ENCODE results near the gene GPR152. TPM values are rescaled to one million over a fixed set of nuclear protein-coding genes. Genes with fewer than 3 reads are reported as not detected.

The GPR152 gene
- total RNA-seq, 2 experiments from 2014 or later: not detected

DNA sequence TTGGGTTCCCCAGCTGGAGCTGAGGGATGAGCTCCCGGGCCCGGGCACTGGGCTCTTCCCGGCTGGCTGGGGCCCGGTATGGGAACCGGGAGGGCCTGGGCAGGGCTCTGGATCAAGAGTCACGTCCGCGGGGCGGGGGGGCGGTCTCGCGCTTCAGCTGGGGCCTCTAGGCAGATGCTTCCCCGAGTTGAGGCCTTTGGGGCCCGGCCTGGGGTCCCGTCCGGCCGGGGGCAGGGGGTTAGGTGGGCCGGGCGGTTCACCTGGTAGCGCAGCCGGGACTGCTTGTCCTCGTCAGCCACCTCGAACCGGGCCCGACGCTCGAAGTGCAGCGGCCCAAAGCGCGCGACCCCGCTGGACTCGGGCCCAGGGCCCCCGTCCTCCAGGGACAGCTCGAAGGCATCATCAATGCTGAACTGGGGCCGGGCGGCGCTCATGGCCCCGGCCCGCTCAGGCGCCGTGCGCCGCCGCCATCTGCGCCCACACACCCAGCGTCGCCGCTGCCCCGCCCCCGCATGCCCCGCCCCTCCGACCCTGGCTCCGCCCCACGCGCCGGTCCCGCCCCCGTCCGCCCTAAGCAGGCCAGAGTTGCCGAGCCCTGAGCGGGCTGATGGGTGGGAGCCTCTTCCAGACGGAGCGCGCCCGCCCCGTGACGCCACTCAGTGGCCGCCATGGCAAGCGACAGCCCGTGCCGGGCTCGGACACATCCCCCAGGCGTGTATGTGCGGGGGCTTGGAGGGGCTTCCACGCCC is 16.4 kb upstream of the GPR152 start, which contains the start of gene TMEM134:
Gene TMEM134 (minus strand): TSS at position 493 of the 749 bp plus-strand sequence. CDS start 59 bp downstream, at position 434.
- no peaks in the 10 kb centered on the region for H3K9me3 ChIP-seq (ENCODE audit: low read length)
- no peaks in the 10 kb centered on the region for H3K36me3 ChIP-seq (ENCODE audit: insufficient read depth, low read length)
- H3K27ac ChIP-seq (ENCODE audit: low read depth, low read length, poor library complexity, severe bottlenecking): peak within 1 kb of the TSS; percentile 76
- BruUV-seq (replicated peaks): no TSS peak
- H3K9me2 ChIP-seq (ENCODE audit: insufficient read depth, low read length): no peaks in the 10 kb centered on the region
- intact Hi-C loops (cut with micrococcal nuclease; ENCODE audit: unreplicated experiment): loop anchor here (1.0 to 5.0 kb wide), 5 partner anchors 26 to 117 kb away; partner anchors contain the start of genes CORO1B, POLD4 and PTPRCAP
- peak within 1 kb of the TSS; percentile 87 for H3K4me3 ChIP-seq (ENCODE audit: low read depth, low read length, poor library complexity, severe bottlenecking)
- DNase-seq (ENCODE audit: low spot score): peak; percentile 96
- peak within 1 kb of the TSS; percentile 61; the same call in 1 of the 2 replicates for H2AFZ ChIP-seq (ENCODE audit: low read length)
- POLR2A ChIA-PET: interaction anchor here (1.0 to 4.2 kb wide), 11 partner anchors 9 to 993 kb away, joined by 3 to 20 read pairs (median 5); partner anchors contain the start of genes AIP, CORO1B, PPP1CA and PTPRCAP
- H3K4me1 ChIP-seq (ENCODE audit: insufficient read depth, low read length, poor library complexity, severe bottlenecking): peaks cover 54% of the 10 kb centered on the region
- no peaks in the 10 kb centered on the region for H4K20me1 ChIP-seq (ENCODE audit: insufficient read depth, low read length)
- TF ChIP-seq, protein P1, sequence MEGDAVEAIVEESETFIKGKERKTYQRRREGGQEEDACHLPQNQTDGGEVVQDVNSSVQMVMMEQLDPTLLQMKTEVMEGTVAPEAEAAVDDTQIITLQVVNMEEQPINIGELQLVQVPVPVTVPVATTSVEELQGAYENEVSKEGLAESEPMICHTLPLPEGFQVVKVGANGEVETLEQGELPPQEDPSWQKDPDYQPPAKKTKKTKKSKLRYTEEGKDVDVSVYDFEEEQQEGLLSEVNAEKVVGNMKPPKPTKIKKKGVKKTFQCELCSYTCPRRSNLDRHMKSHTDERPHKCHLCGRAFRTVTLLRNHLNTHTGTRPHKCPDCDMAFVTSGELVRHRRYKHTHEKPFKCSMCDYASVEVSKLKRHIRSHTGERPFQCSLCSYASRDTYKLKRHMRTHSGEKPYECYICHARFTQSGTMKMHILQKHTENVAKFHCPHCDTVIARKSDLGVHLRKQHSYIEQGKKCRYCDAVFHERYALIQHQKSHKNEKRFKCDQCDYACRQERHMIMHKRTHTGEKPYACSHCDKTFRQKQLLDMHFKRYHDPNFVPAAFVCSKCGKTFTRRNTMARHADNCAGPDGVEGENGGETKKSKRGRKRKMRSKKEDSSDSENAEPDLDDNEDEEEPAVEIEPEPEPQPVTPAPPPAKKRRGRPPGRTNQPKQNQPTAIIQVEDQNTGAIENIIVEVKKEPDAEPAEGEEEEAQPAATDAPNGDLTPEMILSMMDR (conservative IDR thresholded peaks at IDR 0.05; ENCODE audit: low read length): peak; percentile 71
- TF ChIP-seq EZH2phosphoT487 (IDR thresholded peaks at IDR 0.05; ENCODE audit: borderline replicate concordance, low read depth, low read length): no peak
- CTCF ChIA-PET (ENCODE audit: unreplicated experiment): interaction anchor here (1.2 to 1.3 kb wide), 2 partner anchors 30 to 62 kb away, joined by 3 read pairs; no protein-coding TSS in a partner anchor
- peak within 1 kb of the TSS; percentile 100 for H3K4me2 ChIP-seq (ENCODE audit: low read length)
- peaks cover 23% of the 10 kb centered on the region; the same call in 1 of the 2 replicates for H3K79me2 ChIP-seq (ENCODE audit: insufficient read depth, low read depth, low read length)

GRCh38 chr11:67468456-67468758 is 15.9 kb upstream of the GPR152 start:
- Histone ChIP-seq H3K4me2 (ENCODE audit: low read length) (peak overlapping the region; percentile 100), H3K36me3 (ENCODE audit: insufficient read depth, low read length) (no peaks in the 10 kb centered on the region; the same call in 1 of the 2 replicates), H3K9me2 (ENCODE audit: insufficient read depth, low read length) (no peaks in the 10 kb centered on the region), H4K20me1 (ENCODE audit: insufficient read depth, low read length) (no peaks in the 10 kb centered on the region), H3K4me1 (ENCODE audit: insufficient read depth, low read length, poor library complexity, severe bottlenecking) (peaks cover 59% of the 10 kb centered on the region), H3K9me3 (ENCODE audit: low read length) (no peaks in the 10 kb centered on the region), H2AFZ (ENCODE audit: low read length) (no peak overlapping the region), H3K4me3 (ENCODE audit: low read depth, low read length, poor library complexity, severe bottlenecking) (peak overlapping the region; percentile 87), H3K79me2 (ENCODE audit: insufficient read depth, low read depth, low read length) (peaks cover 23% of the 10 kb centered on the region; the same call in 1 of the 2 replicates), H3K27ac (ENCODE audit: low read depth, low read length, poor library complexity, severe bottlenecking) (peak overlapping the region; percentile 76)
- intact Hi-C loops (cut with micrococcal nuclease; ENCODE audit: unreplicated experiment): loop anchor here (1.0 to 5.0 kb wide), 3 partner anchors 25 to 116 kb away; partner anchors contain the start of genes CORO1B and POLD4
- no peak for TF ChIP-seq EZH2phosphoT487 (IDR thresholded peaks at IDR 0.05; ENCODE audit: borderline replicate concordance, low read depth, low read length)
- TF ChIP-seq, protein P1 (conservative IDR thresholded peaks at IDR 0.05; ENCODE audit: low read length): no peak
- ChIA-PET POLR2A (interaction anchor here (0.7 to 4.2 kb wide), 12 partner anchors 8 to 994 kb away, joined by 3 to 20 read pairs (median 4); partner anchors contain the start of genes AIP, CORO1B, PPP1CA and PTPRCAP), CTCF (ENCODE audit: unreplicated experiment) (interaction anchor here (1.2 to 1.3 kb wide), 2 partner anchors 29 to 61 kb away, joined by 3 read pairs; no protein-coding TSS in a partner anchor)
- DNase-seq (ENCODE audit: low spot score): peak; percentile 46
- BruUV-seq (replicated peaks): no TSS peak
